B cell (primary cell): ENCODE data around the gene MAMDC4. TPM values are rescaled to one million over a fixed set of nuclear protein-coding genes. Genes with fewer than 3 reads are reported as not detected.

Experiments
- ATAC-seq: fragments of 200-7000 bp; cut with Tn5 transposase; one replicate; pipeline ENCODE4 v1.10.0; 2021; ENCODE audit warnings: low read depth, mild to moderate bottlenecking, moderate number of reproducible peaks, moderate library complexity
- CTCF ChIA-PET: fragments of 350-600 bp; sonication (Branson Sonifier 250); formaldehyde crosslinking; loops from one replicate; lab custom pipeline; 2021; ENCODE audit warnings: antibody characterized with exemption, inconsistent platforms; lab: Charles Lee
- POLR2A ChIA-PET: fragments of 350-600 bp; sonication (Branson Sonifier 250); formaldehyde crosslinking; loops from one replicate; lab custom pipeline; 2021; ENCODE audit warnings: antibody characterized with exemption; lab: Charles Lee
- DNase-seq: peaks from one replicate; pipeline ENCODE4 v3.0.0; 2013
- H2AFZ ChIP-seq: 2 replicates; pipeline ENCODE4 v1.6.1; 2012; ENCODE audit warnings: mild to moderate bottlenecking, low read depth, low read length; ENCODE audit not compliant: insufficient read depth, poor library complexity, severe bottlenecking
- H3K27ac ChIP-seq, 2 donors: 1 replicate in 1 of 2; 2 replicates in 1 of 2; pipeline ENCODE4 v1.5.1; 2012 to 2013; ENCODE audit warnings: low read length in 2 of 2, mild to moderate bottlenecking in 2 of 2, moderate library complexity in 1 of 2
- H3K27me3 ChIP-seq, 4 experiments: fragments of 200-600 bp in 1 of 4; sonication (generic) in 1 of 4; replicated peaks in 1 of 4; 1 replicate in 2 of 4; 2 replicates in 2 of 4; pipeline versions ENCODE4 v1.6.1 to v1.7.0; 2013 to 2016; ENCODE audit warnings: low read length in 3 of 4, mild to moderate bottlenecking in 2 of 4, mixed read lengths in 1 of 4, moderate library complexity in 1 of 4; ENCODE audit not compliant: insufficient read depth in 4 of 4, control insufficient read depth in 3 of 4; ENCODE audit errors: control extremely low read depth in 1 of 4
- H3K36me3 ChIP-seq, 2 experiments: replicated peaks in 1 of 2; 1 replicate in 1 of 2; 2 replicates in 1 of 2; pipeline versions ENCODE4 v1.6.1 to v1.7.1; 2013; ENCODE audit warnings: low read length in 1 of 2; ENCODE audit not compliant: insufficient read depth in 2 of 2, control insufficient read depth in 1 of 2; ENCODE audit errors: control extremely low read depth in 1 of 2, extremely low read depth in 1 of 2
- H3K4me1 ChIP-seq, 2 donors: fragments of 200-600 bp in 1 of 2; sonication (generic) in 1 of 2; 1 replicate in 1 of 2; 2 replicates in 1 of 2; pipeline versions ENCODE4 v1.5.1 to v1.6.1; 2013 to 2017; ENCODE audit warnings: low read length in 2 of 2; ENCODE audit not compliant: control insufficient read depth in 2 of 2, insufficient read depth in 2 of 2
- H3K4me2 ChIP-seq: replicated peaks from 2 replicates; pipeline ENCODE3; 2012; ENCODE audit warnings: mild to moderate bottlenecking, low read depth, low read length; ENCODE audit not compliant: poor library complexity, severe bottlenecking
- H3K4me3 ChIP-seq, 5 experiments: fragments of 200-600 bp in 1 of 5; sonication (generic) in 1 of 5; 1 replicate in 3 of 5; 2 replicates in 2 of 5; pipeline versions ENCODE4 v1.5.1 to v1.7.0; 2011 to 2016; ENCODE audit warnings: low read length in 4 of 5, mild to moderate bottlenecking in 4 of 5, low read depth in 2 of 5, control low read depth in 1 of 5, moderate library complexity in 1 of 5; ENCODE audit not compliant: insufficient read depth in 1 of 5; ENCODE audit errors: control extremely low read depth in 1 of 5, extremely low read depth in 1 of 5
- H3K79me2 ChIP-seq: fragments of 200-600 bp; sonication (generic); one replicate; pipeline ENCODE4 v1.6.0; 2016; ENCODE audit warnings: low read length; ENCODE audit not compliant: control insufficient read depth, insufficient read depth
- H3K9ac ChIP-seq: fragments of 200-600 bp; sonication (generic); 2 replicates; pipeline ENCODE4 v1.6.1; 2017; ENCODE audit warnings: mild to moderate bottlenecking, low read length, moderate library complexity
- H3K9me3 ChIP-seq, 3 donors: one replicate each; pipeline versions ENCODE4 v1.6.1 to v1.7.1; 2013; ENCODE audit warnings: low read length in 2 of 3; ENCODE audit not compliant: control insufficient read depth in 2 of 3, insufficient read depth in 1 of 3; ENCODE audit errors: control extremely low read depth in 1 of 3
- H4K20me1 ChIP-seq: 2 replicates; pipeline ENCODE4 v1.6.0; 2012; ENCODE audit warnings: mild to moderate bottlenecking, low read length; ENCODE audit not compliant: insufficient read depth, control insufficient read depth, poor library complexity, severe bottlenecking
- H3K27ac Mint-ChIP-seq: one replicate; pipeline ENCODE4 v1.8.0; 2021; ENCODE audit warnings: mixed read lengths
- H3K27me3 Mint-ChIP-seq: one replicate; pipeline ENCODE4 v1.8.0; 2021; ENCODE audit warnings: mixed read lengths
- H3K4me1 Mint-ChIP-seq: one replicate; pipeline ENCODE4 v1.8.0; 2021; ENCODE audit warnings: mixed read lengths
- H3K4me3 Mint-ChIP-seq: one replicate; pipeline ENCODE4 v1.8.0; 2021; ENCODE audit warnings: mixed read lengths
- H3K9me3 Mint-ChIP-seq: one replicate; pipeline ENCODE4 v1.8.0; 2022; ENCODE audit warnings: mixed read lengths; ENCODE audit not compliant: insufficient read depth
- CTCF ChIP-seq: fragments of 200-600 bp; IDR thresholded peaks from one replicate; pipeline ENCODE4 v1.8.0; 2022; ENCODE audit warnings: antibody characterized with exemption, mild to moderate bottlenecking
- EZH2 ChIP-seq: IDR thresholded peaks from 2 replicates; pipeline ENCODE4 v1.6.1; 2012; ENCODE audit warnings: borderline replicate concordance, low read depth, mild to moderate bottlenecking, moderate library complexity, low read length; ENCODE audit not compliant: insufficient read depth, poor library complexity, severe bottlenecking
- WGBS: methylation state at CpG from one replicate; pipeline ENCODE4 v1.1.5; 2013; ENCODE audit warnings: missing lambda C conversion rate; ENCODE audit not compliant: insufficient coverage; 5-methylcytosine and 5-hydroxymethylcytosine counted together
- intact Hi-C: fragments of 100-400 bp; cut with micrococcal nuclease; formaldehyde crosslinking; loops from one replicate; pipeline ENCODE4 v1.10.0; 2022
- polyA plus RNA-seq: library from polyadenylated mRNA; depleted of rRNA; stranded (reverse); fragments of >200 nt; gene quantifications from 2 replicates; pipeline ENCODE4 v1.2.3, GENCODE V29; 2012
- total RNA-seq, 2 donors: library from RNA; stranded (reverse); fragments of 120-200 nt in 1 of 2; gene quantifications; 1 replicate in 1 of 2; 2 replicates in 1 of 2; pipeline versions ENCODE4 v1.2.3 to v1.2.4, GENCODE V29; 2013 to 2022

The MAMDC4 gene
- total and polyA plus RNA-seq, 2 donors (not counting 1 experiment from before 2014, with no cell fraction given), result 5.4 to 6.8 TPM

- intact Hi-C loops, result loop anchor here (1.0 to 5.0 kb wide), 7 partner anchors 17 to 184 kb away; partner anchors contain the start of genes EDF1, FBXW5, FUT7 and PAXX
- Mint-ChIP-seq H3K4me1 (peaks cover 20% of the 10 kb centered on the region), H3K27me3 (peaks cover 7% of the 10 kb centered on the region), H3K27ac (peak within 1 kb of the TSS; percentile 94), H3K4me3 (peak within 1 kb of the TSS; percentile 96), H3K9me3 (no peaks in the 10 kb centered on the region)
- DNase-seq (peak; percentile 99), ATAC-seq (peak; percentile 94)
- H3K4me1 ChIP-seq, result peaks cover 33 to 38% of the 10 kb centered on the region in 2 donors
- peak within 1 kb of the TSS; percentile 84 for H3K9ac ChIP-seq
- H3K27me3 ChIP-seq, result peaks cover 0 to 28% (median 9%) of the 10 kb centered on the region in 4 experiments
- peaks cover 0 to 19% (median 0%) of the 10 kb centered on the region in 3 donors for H3K9me3 ChIP-seq
- ChIA-PET POLR2A (interaction anchor here (0.5 kb wide), 1 partner anchor 15 kb away, joined by 3 read pairs; no protein-coding TSS in a partner anchor), CTCF (interaction anchor here (1.1 kb wide), 1 partner anchor 35 kb away, joined by 4 read pairs; no protein-coding TSS in a partner anchor)
- peak within 1 kb of the TSS in 1 of 2 donors; percentile 55 for H3K27ac ChIP-seq
- peak within 1 kb of the TSS; percentile 97 for H2AFZ ChIP-seq
- under 1% methylated on average over 67 of the region's 77 CpGs for WGBS
- peaks cover 23% of the 10 kb centered on the region for H4K20me1 ChIP-seq
- TF ChIP-seq EZH2 (no peak), CTCF (no peak)
- peak within 1 kb of the TSS; percentile 53 to 87 (median 82) for H3K4me3 ChIP-seq
- peaks cover 2% of the 10 kb centered on the region for H3K79me2 ChIP-seq
- peaks cover 0 to 4% of the 10 kb centered on the region in 2 experiments for H3K36me3 ChIP-seq
- H3K4me2 ChIP-seq, result peak within 1 kb of the TSS; percentile 99
Measured at GRCh38 chr9:136849038-136849959, 2.8 kb upstream of the MAMDC4 start, which contains the start of gene PHPT1. Gene PHPT1 (plus strand): TSS chr9:136849409. CDS start chr9:136849431, 22 bp downstream.
